Activated T-cell treated with anti-CD3 and anti-CD28 coated beads for 24 hours (primary cell): ENCODE measurements around the gene TFDP2.
"Not testable (repeated sequence)": the region's sequence is repeated elsewhere in the genome, so short reads cannot be mapped to it uniquely, and the experiment has no call there.

Experiments used
- DNase-seq: peaks from one replicate; pipeline ENCODE4 v3.0.0-alpha.2; 2020; ENCODE audit warnings: low read depth

The TFDP2 gene

DNA sequence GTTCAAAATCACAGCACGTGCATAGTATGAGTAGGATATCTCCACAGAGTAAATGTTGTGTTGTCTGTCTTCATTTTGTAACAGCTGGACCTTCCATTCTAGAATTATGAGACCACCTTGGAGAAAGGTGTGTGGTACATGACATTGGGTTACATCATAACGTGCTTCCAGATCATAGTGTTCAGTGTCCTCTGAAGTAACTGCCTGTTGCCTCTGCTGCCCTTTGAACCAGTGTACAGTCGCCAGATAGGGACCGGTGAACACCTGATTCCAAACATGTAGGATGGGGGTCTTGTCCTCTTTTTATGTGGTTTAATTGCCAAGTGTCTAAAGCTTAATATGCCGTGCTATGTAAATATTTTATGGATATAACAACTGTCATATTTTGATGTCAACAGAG lies 223.7 kb downstream of the TFDP2 start:
- DNase-seq, result not testable (repeated sequence)

DNA sequence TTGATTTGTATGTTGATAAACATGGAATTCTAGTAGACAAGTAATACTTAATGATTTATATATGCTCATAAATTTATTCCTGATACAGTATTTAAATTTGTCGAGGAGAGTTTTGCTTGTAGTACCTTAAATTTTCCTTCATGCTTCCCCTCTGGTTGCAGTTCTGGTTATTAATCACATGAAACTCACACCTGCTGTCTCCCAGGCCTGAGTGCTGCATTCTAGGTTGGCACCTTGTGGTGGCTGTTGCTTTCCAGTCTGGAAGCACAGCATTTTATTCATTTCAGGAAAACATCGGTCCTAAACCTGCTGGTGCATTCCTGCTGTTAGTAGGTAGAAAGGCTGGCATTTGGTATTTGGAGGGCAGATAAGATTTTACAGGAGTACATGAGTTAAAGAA lies 228.0 kb downstream of the TFDP2 start:
- DNase-seq, result no peak

DNA sequence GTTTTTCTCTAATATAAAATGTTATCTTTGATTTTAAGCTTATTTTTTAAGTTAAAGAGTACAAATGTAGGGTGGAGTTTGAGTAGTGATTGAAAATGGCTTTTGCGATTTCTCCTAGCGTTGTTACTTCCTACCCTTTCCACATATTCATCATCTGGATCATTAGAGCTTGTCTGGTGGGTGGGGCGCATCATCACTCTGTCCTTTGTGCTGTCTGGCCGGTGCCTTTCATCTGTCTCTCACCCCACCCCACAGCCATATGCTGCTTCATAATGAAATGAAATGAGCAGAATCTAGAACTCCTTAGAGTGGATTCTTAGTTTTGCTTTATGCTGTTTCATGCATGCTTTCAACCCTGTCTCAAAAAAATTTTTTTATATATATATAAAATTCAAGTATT lies 228.6 kb downstream of the TFDP2 start:
- no peak for DNase-seq

DNA sequence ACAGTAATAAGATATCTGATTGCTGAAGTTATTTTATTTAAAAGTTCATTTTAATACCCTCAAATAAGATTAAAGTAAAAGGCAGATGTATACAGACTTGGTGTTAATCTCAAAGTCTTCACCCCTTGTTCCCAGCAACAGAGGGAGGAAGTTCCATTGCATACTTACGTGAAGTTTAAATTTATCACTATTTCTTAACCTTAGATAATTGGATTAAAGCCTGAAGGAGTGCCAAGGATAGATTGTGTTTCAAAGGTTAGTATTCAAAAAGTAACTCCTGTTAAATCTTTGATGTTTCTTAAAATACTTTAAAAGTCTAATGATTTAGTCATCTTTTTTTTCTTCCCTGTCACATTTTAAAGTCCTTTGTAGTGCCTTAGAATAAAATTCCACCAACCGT lies 233.6 kb downstream of the TFDP2 start:
- no peak for DNase-seq

DNA sequence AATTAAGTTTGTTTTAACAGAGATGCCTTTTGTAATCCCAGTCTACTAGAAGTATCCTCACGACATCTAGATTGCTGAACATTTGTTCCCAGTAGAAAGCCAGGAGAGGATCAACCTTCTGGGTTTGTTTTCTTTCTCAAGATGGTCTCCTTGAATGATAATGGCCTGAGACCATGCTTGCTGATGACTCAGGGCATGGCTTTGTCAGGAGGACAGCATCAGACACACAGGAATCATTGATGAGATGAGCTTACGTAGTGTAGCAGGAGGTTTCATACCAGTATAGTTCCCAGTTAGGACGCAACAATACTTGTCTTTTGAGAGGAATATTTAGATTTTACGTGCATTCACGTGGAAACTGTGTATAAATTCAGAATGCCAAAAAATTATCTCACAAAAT lies 234.3 kb downstream of the TFDP2 start:
- DNase-seq, result no peak

DNA sequence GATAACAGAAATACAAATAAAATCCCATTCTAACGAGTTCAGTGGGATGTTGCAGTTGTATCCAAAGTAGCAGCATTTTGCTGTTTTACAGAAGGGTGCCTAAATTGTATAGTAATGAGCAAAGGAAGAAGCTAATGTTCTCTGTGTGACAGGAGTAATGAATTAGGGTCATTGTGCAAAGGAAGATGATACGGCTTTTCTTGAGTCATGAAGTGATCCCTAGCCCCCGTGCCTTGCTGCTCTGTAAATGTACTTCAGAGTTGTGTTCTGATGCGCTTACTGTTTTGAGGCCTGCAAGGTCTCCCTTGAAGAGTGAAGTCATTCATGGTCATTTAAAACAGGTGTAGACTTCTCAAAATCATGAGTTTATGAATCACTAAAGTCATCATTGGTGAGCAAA lies 235.0 kb downstream of the TFDP2 start:
- DNase-seq, result no peak

DNA sequence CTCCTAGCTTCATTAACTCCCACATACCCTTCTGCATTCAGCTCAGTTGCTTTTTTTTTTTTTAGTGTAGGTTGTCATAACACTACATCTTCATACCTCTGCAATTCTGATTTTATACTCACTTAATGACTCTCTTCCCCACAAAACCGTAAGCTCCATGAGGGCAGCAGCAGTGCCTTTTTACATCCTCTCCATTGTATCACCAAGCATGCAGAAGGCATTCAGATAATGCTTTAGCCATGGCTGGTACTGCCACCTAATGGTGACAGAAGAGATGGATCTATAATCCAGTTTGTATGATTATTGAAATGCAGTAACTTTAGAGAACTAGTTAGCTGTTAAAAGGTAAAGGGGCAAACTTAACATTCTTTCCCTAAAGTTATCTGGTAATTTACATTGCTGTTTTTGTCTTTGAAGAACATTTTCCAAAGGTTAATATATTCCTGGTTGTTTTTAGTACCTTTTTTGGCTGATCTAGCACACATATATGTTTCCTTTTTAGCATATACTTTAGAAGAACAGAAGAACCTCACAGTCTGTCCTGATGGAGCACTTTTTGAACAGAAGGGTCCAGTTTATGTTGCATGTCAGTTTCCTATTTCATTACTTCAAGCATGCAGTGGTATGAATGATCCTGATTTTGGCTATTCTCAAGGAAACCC lies 236.1 kb downstream of the TFDP2 start:
- DNase-seq, result peak; percentile 37

DNA sequence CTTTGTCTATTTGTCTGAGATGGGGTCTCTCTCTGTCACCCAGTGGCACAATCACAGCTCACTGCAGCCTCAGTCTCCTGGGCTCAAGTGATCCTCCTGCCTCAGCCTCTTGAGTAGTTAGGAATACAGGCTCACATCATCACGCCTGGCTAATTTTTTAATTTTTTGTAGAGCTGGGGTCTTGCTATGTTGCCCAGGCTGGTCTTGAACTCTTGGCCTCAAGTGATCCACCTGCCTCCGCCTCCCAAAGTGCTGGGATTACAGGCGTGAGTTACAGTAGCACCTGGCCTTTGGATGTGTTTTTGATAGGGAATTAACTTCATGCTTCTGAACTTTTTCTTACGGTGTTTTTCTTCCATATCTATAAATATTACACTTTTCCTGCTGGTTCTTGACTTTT lies 239.4 kb downstream of the TFDP2 start:
- not testable (repeated sequence) for DNase-seq

DNA sequence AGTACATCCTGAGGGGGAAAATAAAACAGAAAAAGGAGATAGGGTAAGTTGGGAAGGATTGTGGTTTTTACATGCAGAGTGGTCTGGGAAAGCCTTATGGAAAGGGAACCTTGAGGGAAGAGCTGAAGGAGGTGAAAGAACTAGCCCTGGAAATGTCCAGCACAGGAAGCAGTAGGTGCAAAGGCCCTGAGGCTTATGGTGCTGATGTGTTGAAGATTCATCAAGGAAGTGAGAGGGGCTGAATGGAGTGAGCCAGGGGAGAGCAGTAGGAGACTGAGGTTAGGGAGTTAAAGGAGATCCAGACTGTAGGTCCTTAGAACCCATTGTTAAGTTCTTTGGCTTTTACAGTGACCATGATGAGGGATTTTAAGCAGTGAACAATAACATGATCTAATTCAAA lies 239.9 kb downstream of the TFDP2 start:
- no peak for DNase-seq

DNA sequence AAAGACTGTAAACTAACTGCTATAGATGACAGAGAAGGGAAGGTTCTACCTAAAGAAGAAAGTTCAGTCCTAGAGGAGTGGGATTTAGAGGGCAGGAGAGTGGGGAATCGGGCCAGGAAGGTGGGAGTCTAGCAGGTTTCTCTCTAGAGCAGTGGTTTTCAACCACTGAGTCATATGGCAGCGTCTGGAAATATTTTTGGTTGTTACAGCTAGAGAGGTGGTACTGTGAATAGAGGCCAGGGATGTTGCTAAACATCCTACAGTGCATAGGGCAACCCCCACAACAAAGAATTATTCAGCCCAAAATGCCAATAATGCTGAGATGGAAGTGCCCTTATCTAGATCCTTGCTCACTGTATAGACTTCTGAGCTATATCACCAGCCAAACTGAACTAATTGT lies 244.2 kb downstream of the TFDP2 start:
- DNase-seq, result no peak

DNA sequence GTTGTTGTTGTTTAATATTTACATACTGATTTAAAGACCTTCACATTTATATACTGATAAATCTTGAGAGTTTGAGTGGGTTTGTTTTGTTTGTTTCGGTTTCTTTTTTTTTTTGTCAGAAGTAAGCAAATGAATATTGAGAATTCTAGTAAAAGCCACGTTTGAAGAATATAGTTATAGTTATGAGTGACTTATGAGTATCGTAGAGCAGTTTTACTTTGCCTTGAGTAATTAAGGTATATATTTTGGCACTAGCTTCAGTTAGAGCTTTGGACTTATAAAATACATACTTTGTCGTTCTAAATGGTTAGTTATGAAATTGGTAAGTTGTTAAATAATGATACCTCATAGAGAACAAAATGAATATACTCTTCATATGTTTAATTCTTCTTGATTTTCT lies 245.1 kb downstream of the TFDP2 start:
- DNase-seq, result no peak

DNA sequence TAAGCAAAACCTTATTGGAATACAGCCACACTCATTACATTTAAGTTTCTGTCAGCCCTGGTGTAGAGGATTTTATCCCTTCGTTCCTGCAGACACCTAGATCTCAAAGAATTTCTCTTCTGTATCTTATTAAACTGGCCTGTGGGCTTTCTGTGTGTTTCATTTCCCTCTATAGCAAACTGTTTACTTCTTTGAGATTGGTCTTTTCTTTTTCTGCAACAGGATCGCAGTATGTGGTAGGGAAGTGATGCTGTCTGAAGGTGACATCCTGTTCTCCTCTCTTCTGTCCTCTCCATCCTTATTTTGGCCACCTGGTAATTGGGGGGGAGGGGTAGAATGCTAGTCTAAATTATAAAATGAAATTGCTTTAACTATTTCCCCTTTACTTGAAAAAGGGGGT lies 247.4 kb downstream of the TFDP2 start:
- no peak for DNase-seq

DNA sequence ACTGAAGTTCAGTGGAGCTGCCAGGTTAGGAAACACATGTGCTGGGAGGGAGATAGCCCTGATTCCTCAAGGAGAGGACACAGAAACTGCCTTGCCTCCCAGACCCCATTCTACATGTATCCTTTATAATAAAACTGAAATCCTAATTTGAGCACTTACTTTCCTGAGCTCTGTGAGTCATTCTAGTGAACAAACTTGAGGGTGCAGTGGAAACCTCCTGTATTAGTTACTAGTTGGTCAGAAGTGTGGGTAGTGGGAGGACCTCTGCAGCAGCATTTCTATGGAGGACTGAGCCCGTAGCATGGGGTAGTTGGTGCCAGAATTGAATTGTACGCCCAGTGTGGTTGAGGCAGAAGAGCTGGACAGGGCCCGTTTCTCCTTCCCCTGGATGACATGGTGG lies 249.0 kb downstream of the TFDP2 start:
- no peak for DNase-seq

DNA sequence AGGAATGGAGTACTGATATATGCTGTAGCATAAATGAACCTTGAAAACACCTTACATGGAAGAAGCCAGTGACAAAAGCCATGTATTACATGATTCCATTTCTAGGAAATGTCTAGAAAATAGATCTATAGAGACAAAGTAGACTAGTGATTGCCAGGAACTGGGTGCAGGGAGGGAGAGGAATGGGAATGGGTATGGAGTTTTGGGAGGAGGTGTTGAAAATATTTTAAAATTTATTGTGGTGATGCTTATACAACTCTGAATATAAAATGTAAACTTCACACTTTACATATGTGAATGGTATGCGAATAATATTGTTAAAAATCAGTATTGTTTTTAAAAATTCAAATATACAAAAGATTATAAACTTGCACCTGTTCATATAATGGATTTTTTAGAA lies 250.4 kb downstream of the TFDP2 start:
- no peak for DNase-seq

DNA sequence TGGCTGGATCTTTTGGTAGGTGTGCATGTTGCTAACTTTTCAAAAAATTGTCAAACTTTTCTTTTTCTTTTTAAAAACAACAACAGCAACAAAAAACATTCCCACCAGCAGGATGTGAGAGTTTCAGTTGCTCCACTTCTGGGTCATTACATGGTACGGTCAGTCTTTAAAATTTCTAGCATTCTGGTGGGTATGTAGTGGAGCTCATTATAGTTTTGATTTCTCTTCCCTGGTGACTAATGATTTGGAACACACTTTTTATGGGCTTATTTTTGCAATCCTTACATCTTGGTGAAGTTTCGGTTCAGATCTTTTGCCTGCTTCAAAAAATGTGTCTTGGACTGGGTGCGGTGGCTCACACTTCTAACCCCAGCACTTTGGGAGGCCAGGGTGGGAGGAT lies 253.6 kb downstream of the TFDP2 start:
- no peak for DNase-seq

DNA sequence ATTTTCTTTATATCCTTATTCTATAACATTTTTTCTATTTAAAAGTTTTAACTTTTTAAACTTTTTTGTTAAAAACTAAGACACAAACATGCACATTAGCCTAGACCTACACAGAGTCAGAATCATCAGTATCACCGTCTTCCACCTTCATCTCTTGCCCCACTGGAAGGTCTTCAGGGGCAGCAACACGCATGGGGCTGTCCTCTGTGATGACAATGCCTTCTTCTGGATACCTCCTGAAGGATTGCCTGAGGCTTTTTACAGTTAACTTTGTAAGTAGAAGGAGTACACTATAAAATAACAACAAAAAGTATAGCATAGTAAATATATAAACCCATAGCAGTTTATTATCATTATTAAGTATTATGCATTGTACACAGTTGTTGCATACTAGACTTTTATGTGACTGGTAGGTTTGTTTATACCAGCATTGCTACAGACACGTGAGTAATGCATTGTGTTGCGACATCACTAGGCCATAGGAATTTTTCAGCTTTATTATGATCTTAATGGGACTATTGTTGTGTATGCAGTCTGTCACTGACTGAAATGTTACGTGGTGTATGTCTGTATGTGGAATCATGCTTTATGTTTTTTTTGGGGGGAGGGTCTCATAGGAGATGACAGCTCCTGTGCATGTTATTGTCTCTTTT lies 254.7 kb downstream of the TFDP2 start:
- no peak for DNase-seq
